ENCODE data around the gene SLC2A11. TPM values are rescaled to one million over a fixed set of nuclear protein-coding genes. Genes with fewer than 3 reads are reported as not detected.
A peak's percentile ranks its signal among the peaks of the same experiment; 100 is the strongest.

SLC2A11 gene
- total RNA-seq, 2 experiments from 2014 or later: 8.0 to 8.6 TPM

- Mint-ChIP-seq H3K4me1 (ENCODE audit: low read depth) (peaks cover 21% of the 10 kb centered on the region), H3K4me3 (peak overlapping the region; percentile 94), H3K9me3 (peaks cover 2% of the 10 kb centered on the region), H3K36me3 (ENCODE audit: low read depth) (peaks cover 50% of the 10 kb centered on the region), H3K27ac (peak overlapping the region; percentile 99), H3K27me3 (no peaks in the 10 kb centered on the region)
- intact Hi-C loops (cut with micrococcal nuclease): no loop called here
- no peak for DNase-seq
- peak; percentile 39 for TF ChIP-seq CTCF (IDR thresholded peaks at IDR 0.05)
- ChIA-PET POLR2A (interaction anchor here (1.1 to 9.2 kb wide), 5 partner anchors 9 to 144 kb away, joined by 3 to 125 read pairs (median 3); no protein-coding TSS in a partner anchor), CTCF (interaction anchor here (0.7 to 1.5 kb wide), 3 partner anchors 16 to 44 kb away, joined by 3 to 4 read pairs (median 3); no protein-coding TSS in a partner anchor)
- no peak for ATAC-seq
Observed at GRCh38 chr22:23895599-23896144, 38.0 kb downstream of the SLC2A11 start.

DNA sequence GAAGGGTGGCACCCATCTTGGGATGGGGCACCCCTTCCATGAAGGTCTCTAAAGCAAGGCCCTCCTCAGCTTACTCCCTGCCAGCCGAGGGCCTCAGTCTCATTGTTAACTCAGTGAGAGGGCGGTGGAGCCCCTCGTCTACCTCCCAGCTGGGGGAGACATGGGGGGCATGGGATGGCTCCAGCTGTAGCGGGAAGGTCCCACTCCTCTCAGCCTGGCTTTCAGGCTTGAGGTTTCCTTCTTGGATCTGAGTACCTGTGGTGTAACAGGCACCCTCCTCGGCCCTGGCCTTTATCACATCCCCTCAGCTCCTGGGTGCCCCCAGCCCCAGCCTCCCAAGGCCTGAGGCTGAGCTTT lies 38.5 kb downstream of the SLC2A11 start:
- H3K4me1 Mint-ChIP-seq (ENCODE audit: low read depth): peaks cover 21% of the 10 kb centered on the region
- TF ChIP-seq CTCF (IDR thresholded peaks at IDR 0.05): no peak
- peak overlapping the region; percentile 94 for H3K4me3 Mint-ChIP-seq
- POLR2A ChIA-PET: interaction anchor here (1.1 to 9.2 kb wide), 4 partner anchors 9 to 115 kb away, joined by 3 to 125 read pairs (median 5); no protein-coding TSS in a partner anchor
- intact Hi-C loops (cut with micrococcal nuclease): no loop called here
- H3K27ac Mint-ChIP-seq: peak overlapping the region; percentile 99
- peaks cover 2% of the 10 kb centered on the region for H3K9me3 Mint-ChIP-seq
- peaks cover 53% of the 10 kb centered on the region for H3K36me3 Mint-ChIP-seq (ENCODE audit: low read depth)
- ATAC-seq: no peak
- CTCF ChIA-PET: interaction anchor here (0.7 to 1.5 kb wide), 3 partner anchors 16 to 44 kb away, joined by 3 to 4 read pairs (median 3); no protein-coding TSS in a partner anchor
- H3K27me3 Mint-ChIP-seq: no peaks in the 10 kb centered on the region
- no peak for DNase-seq

DNA sequence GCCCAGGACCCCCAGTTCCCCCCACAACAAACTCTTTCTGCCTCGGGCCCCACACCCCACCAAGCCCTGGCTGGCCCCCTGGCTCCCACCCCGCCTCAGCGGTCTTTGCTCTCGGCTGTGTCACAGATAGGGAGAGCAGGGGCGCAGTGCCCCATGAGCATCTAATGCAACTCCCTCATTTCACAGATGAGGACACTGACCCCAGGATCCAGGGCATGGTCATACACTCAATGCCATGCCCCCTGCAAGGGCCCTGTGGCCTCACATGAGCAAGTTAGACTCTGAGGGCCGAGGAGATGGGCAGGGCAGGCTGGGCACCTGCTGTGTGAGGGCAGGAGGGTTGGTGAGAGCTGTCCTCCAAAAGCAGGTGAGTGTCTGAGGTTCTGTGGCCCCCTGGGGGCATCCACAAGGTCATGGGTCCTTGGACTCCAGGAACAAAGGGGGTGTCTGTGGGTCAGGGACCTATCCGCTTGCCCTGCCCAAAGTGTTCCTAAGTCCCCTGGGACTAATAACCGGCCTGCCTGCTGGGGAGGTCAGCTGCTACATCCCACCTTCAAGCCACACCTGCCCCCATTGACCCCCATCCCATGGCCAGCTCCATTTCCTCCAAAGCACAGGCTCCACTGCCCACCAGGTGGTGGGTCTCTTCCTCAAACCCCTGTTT lies 39.0 kb downstream of the SLC2A11 start:
- Mint-ChIP-seq H3K27ac (peak overlapping the region; percentile 99), H3K27me3 (no peaks in the 10 kb centered on the region)
- intact Hi-C loops (cut with micrococcal nuclease): no loop called here

GRCh38 chr22:23897320-23897719 lies 39.6 kb downstream of the SLC2A11 start:
- Mint-ChIP-seq H3K4me1 (ENCODE audit: low read depth) (peaks cover 21% of the 10 kb centered on the region), H3K27ac (peak overlapping the region; percentile 78), H3K27me3 (no peaks in the 10 kb centered on the region), H3K4me3 (peak overlapping the region; percentile 94), H3K9me3 (peaks cover 2% of the 10 kb centered on the region), H3K36me3 (ENCODE audit: low read depth) (peaks cover 53% of the 10 kb centered on the region)
- no peak for DNase-seq
- ChIA-PET POLR2A (interaction anchor here (1.8 to 9.2 kb wide), 2 partner anchors 7 to 15 kb away, joined by 7 to 125 read pairs; no protein-coding TSS in a partner anchor), CTCF (interaction anchor here (1.5 kb wide), 1 partner anchor 16 kb away, joined by 4 read pairs; no protein-coding TSS in a partner anchor)
- TF ChIP-seq CTCF (IDR thresholded peaks at IDR 0.05): no peak
- ATAC-seq: no peak
- intact Hi-C loops (cut with micrococcal nuclease): no loop called here

More for the DNA sequence above, 39.0 kb downstream of the SLC2A11 start:
- H3K36me3 Mint-ChIP-seq (ENCODE audit: low read depth): peaks cover 53% of the 10 kb centered on the region
- DNase-seq (no peak), ATAC-seq (no peak)
- peaks cover 21% of the 10 kb centered on the region for H3K4me1 Mint-ChIP-seq (ENCODE audit: low read depth)
- peaks cover 2% of the 10 kb centered on the region for H3K9me3 Mint-ChIP-seq
- ChIA-PET POLR2A (interaction anchor here (1.1 to 9.2 kb wide), 4 partner anchors 8 to 114 kb away, joined by 3 to 125 read pairs (median 5); no protein-coding TSS in a partner anchor), CTCF (interaction anchor here (0.7 to 1.5 kb wide), 3 partner anchors 15 to 45 kb away, joined by 3 to 4 read pairs (median 3); no protein-coding TSS in a partner anchor)
- peak overlapping the region; percentile 94 for H3K4me3 Mint-ChIP-seq
- no peak for TF ChIP-seq CTCF (IDR thresholded peaks at IDR 0.05)

Measured in activated CD8-positive, alpha-beta T cell treated with anti-CD3 and anti-CD28 coated beads for 36 hours (primary cell).